Measurements from ENCODE around the gene TSC22D1. TPM values are rescaled to one million over a fixed set of nuclear protein-coding genes. Genes with fewer than 3 reads are reported as not detected.

Gene TSC22D1
- total and polyA plus RNA-seq, 2 of the 4 experiments (the other 2 are of a cell fraction): 30.8 to 42.2 TPM

DNA sequence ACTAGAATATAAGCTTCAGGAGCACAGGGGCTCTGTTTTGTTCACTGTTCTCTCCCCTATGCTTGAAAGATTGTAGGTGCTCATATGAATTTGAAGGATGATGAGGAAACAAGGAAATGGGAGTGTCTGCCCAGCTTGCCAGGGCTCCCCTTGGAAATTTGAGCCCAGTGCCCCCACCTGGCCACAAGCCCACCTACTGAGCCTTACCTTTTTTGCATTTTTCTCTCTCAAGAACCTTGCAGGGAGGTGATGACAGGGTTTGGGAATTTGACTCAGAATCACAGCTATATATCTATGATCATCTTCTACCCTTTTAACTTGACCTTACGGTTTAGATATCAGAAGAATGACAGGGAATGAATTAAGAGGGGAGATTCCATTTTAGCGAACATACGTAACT is 168.8 kb downstream of the TSC22D1 start:
- POLR2A ChIA-PET (ENCODE audit: unreplicated experiment): no interaction called here
- Histone ChIP-seq H3K79me1 (ENCODE audit: low read depth in 1 of 2, low read length in 2 of 2) (no peaks in the 10 kb centered on the region), H2AFZ (replicated peaks; ENCODE audit: low read length, poor library complexity) (no peak overlapping the region), H3K14ac (replicated peaks; ENCODE audit: low read depth, low read length) (no peak overlapping the region), H3K56ac (ENCODE audit: extremely low read depth, insufficient read depth, low read length) (no peak overlapping the region), H2BK5ac (ENCODE audit: low read depth, low read length, poor library complexity, severe bottlenecking) (no peak overlapping the region), H3K4me3 (ENCODE audit: insufficient read depth, low read depth, low read length) (no peak overlapping the region), H2AK5ac (ENCODE audit: low read depth, low read length) (no peak overlapping the region), H3K23ac (ENCODE audit: low read depth, low read length) (no peak overlapping the region), H3K27ac (ENCODE audit: insufficient read depth, low read length) (no peak overlapping the region), H4K20me1 (ENCODE audit: insufficient read depth, low read length) (no peaks in the 10 kb centered on the region), H4K8ac (ENCODE audit: low read depth in 2 of 2, low read length in 2 of 2) (no peak overlapping the region), H2BK120ac (ENCODE audit: low read depth, low read length) (no peak overlapping the region), H2BK15ac (ENCODE audit: low read depth, low read length) (no peak overlapping the region), H4K91ac (ENCODE audit: insufficient read depth, low read depth, low read length) (no peak overlapping the region), H3K4me2 (ENCODE audit: low read depth, low read length) (no peak overlapping the region), H3K4ac (ENCODE audit: low read depth, low read length) (no peak overlapping the region), H2BK20ac (ENCODE audit: low read depth, low read length) (no peak overlapping the region), H3K9me1 (ENCODE audit: insufficient read depth, low read length) (no peaks in the 10 kb centered on the region), H3K9me3 (ENCODE audit: control insufficient read depth, insufficient read depth, low read length) (no peaks in the 10 kb centered on the region), H3K27me3 (ENCODE audit: control insufficient read depth, insufficient read depth, low read length) (peaks cover 13% of the 10 kb centered on the region), H4K5ac (ENCODE audit: low read depth, low read length) (no peak overlapping the region), H3K9ac (ENCODE audit: low read depth, low read length) (no peak overlapping the region), H3K18ac (ENCODE audit: low read depth, low read length) (no peak overlapping the region), H3K36me3 (ENCODE audit: control insufficient read depth, insufficient read depth, low read length) (no peaks in the 10 kb centered on the region), H3K4me1 (ENCODE audit: control insufficient read depth, insufficient read depth, low read length) (peaks cover 5% of the 10 kb centered on the region; the same call in 1 of the 2 replicates), H2AK9ac (replicated peaks; ENCODE audit: low read depth, low read length, poor library complexity) (no peak overlapping the region)
- no CpG with 5 or more reads among the region's 3 CpGs for WGBS, 2 experiments (ENCODE audit: extremely low coverage in 2 of 2, insufficient read length in 1 of 2)
- DNase-seq (no peak), ATAC-seq (ENCODE audit: low read depth) (no peak)
- in situ Hi-C loops (cut with MboI; ENCODE audit: low sequenced_read_pairs): no loop called here
- dilution Hi-C loops (cut with HindIII; ENCODE audit: low sequenced_read_pairs, unreplicated experiment): no loop called here
- CTCF ChIA-PET: no interaction called here
- intact Hi-C loops (cut with micrococcal nuclease): no loop called here
- TF ChIP-seq CEBPB (IDR thresholded peaks at IDR 0.05; ENCODE audit: low read depth, low read length) (no peak), MAZ (IDR thresholded peaks at IDR 0.05; ENCODE audit: borderline replicate concordance, low read depth, low read length) (no peak), RAD21 (IDR thresholded peaks at IDR 0.05; ENCODE audit: low read length) (no peak), FOS (IDR thresholded peaks at IDR 0.05; ENCODE audit: low read depth, low read length) (no peak)
- TF ChIP-seq, protein P1, sequence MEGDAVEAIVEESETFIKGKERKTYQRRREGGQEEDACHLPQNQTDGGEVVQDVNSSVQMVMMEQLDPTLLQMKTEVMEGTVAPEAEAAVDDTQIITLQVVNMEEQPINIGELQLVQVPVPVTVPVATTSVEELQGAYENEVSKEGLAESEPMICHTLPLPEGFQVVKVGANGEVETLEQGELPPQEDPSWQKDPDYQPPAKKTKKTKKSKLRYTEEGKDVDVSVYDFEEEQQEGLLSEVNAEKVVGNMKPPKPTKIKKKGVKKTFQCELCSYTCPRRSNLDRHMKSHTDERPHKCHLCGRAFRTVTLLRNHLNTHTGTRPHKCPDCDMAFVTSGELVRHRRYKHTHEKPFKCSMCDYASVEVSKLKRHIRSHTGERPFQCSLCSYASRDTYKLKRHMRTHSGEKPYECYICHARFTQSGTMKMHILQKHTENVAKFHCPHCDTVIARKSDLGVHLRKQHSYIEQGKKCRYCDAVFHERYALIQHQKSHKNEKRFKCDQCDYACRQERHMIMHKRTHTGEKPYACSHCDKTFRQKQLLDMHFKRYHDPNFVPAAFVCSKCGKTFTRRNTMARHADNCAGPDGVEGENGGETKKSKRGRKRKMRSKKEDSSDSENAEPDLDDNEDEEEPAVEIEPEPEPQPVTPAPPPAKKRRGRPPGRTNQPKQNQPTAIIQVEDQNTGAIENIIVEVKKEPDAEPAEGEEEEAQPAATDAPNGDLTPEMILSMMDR (conservative IDR thresholded peaks at IDR 0.05; ENCODE audit: low read depth, low read length): no peak
- no TSS peak for BruUV-seq (replicated peaks)

Data from IMR-90 (cell line).